A549 treated with CORT108297 at 1 μM for 4 hours (cell line): Measurements from ENCODE around the gene DAAM1. TPM values are rescaled to one million over a fixed set of nuclear protein-coding genes. Genes with fewer than 3 reads are reported as not detected.

Experiments
- total RNA-seq: library from RNA; stranded (reverse); fragments of 200-300 nt; extraction: Qiagen RNA extraction; gene quantifications from 5 replicates; pipeline ENCODE4 v1.2.3, GENCODE V29; 2022

The DAAM1 gene
- 8.4 to 14.4 TPM (median 12.3 TPM) in 5 replicates for total RNA-seq

DNA sequence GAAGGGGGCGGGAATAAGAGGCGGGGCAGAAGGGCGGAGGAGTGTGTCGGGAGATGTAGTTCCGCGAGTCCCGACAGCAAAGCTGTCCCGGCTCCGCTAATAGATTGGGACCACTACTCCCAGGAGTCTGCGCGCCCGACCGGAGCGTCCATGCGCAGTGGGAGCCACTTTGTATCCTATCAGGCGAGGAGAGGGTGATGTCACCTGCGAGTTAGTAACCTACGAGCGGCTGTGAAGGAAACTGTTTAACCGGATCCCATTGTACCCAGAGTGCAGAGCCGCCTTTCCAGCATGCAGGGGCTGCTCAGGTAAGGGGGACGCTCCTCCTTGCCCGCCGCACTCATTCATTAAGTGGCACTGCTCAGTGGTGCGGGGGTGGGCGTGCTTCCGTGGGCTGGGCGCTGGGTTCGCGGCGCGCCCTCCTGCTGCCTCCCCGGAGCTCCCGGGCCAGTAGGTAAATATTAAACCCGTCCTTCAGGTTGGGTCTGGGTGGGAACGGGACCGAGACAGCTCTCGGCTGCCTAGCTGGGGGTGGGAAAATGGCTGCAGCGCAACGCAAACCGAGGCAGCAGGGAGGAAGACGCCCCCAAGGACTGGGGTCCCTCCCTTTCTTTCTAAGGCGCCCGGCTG lies at the start of gene DAAM1:
DAAM1 (plus strand) TSS at position 207 of the 630 bp plus-strand sequence. CDS start 74,811 bp downstream, outside the sequence.

